HCT116 (cell line): Measurements from ENCODE around the gene MISP3. TPM values are rescaled to one million over a fixed set of nuclear protein-coding genes. Genes with fewer than 3 reads are reported as not detected.

Experiments
- ATAC-seq: fragments of 200-7000 bp; cut with Tn5 transposase; 2 replicates; pipeline ENCODE4 v1.9.1; 2020; ENCODE audit warnings: mild to moderate bottlenecking, moderate library complexity
- BruUV-seq: library from RNA; stranded (reverse); fragments of 400-500 nt; replicated peaks from 2 replicates; lab custom pipeline; 2021; lab: Mats Ljungman, UMichigan
- CTCF ChIA-PET: fragments of 300-600 bp; sonication (Branson Sonifier 250); formaldehyde crosslinking; loops from one replicate; lab custom pipeline; 2021; ENCODE audit warnings: antibody characterized with exemption; lab: Charles Lee
- POLR2A ChIA-PET: fragments of 300-600, 350-600 bp; sonication (Branson Sonifier 250); formaldehyde crosslinking; loops from one replicate; lab custom pipeline; 2021; ENCODE audit warnings: antibody characterized with exemption; lab: Charles Lee
- RAD21 ChIA-PET, 2 experiments: fragments of 300-600 bp; sonication (Branson Sonifier 250); formaldehyde crosslinking; loops; one replicate each; lab custom pipeline; 2023; ENCODE audit warnings: low total read pairs in 2 of 2; ENCODE audit not compliant: uncharacterized antibody in 2 of 2, unreplicated experiment in 2 of 2, low non-redundant PET in 1 of 2; lab: Charles Lee
- DNase-seq: peaks from one replicate; pipeline ENCODE4 v3.0.0-alpha.2; 2010; ENCODE audit warnings: low read depth, low spot score
- H2AFZ ChIP-seq: fragments of 200-600 bp; shearing (Covaris generic), sonication (generic); 2 replicates; pipeline ENCODE4 v1.6.1; 2017; ENCODE audit warnings: low read depth, mixed run types, mixed read lengths, antibody characterized with exemption, low read length; ENCODE audit not compliant: poor library complexity, severe bottlenecking
- H3K27ac ChIP-seq: 2 replicates; pipeline ENCODE4 v1.5.1; 2012; ENCODE audit warnings: low read depth, low read length
- H3K27me3 ChIP-seq: fragments of 200-600 bp; sonication (generic); 2 replicates; pipeline ENCODE4 v1.6.1; 2016; ENCODE audit warnings: mixed run types, low read length, mixed read lengths; ENCODE audit not compliant: insufficient read depth
- H3K36me3 ChIP-seq, 2 experiments: fragments of 200-500 bp in 1 of 2; fragments of 200-600 bp in 1 of 2; sonication (Bioruptor generic) in 1 of 2; sonication (generic) in 1 of 2; 2 replicates each; pipeline versions ENCODE4 v1.5.1 to v1.6.1; 2014 to 2016; ENCODE audit warnings: low read length in 2 of 2, inconsistent platforms in 1 of 2, mixed read lengths in 1 of 2, mixed run types in 1 of 2; ENCODE audit not compliant: insufficient read depth in 2 of 2, control insufficient read depth in 1 of 2
- H3K4me1 ChIP-seq, 2 experiments: fragments of 200-600 bp in 1 of 2; sonication (generic) in 1 of 2; 2 replicates each; pipeline versions ENCODE4 v1.5.1 to v1.6.1; 2012 to 2017; ENCODE audit warnings: low read length in 2 of 2, inconsistent platforms in 1 of 2, mild to moderate bottlenecking in 1 of 2, mixed read lengths in 1 of 2, mixed run types in 1 of 2, moderate library complexity in 1 of 2; ENCODE audit not compliant: insufficient read depth in 2 of 2, control insufficient read depth in 1 of 2
- H3K4me2 ChIP-seq: fragments of 200-600 bp; sonication (generic); 2 replicates; pipeline ENCODE4 v1.6.1; 2017; ENCODE audit warnings: mixed run types, low read length, mixed read lengths
- H3K4me3 ChIP-seq, 2 experiments: fragments of 200-600 bp in 1 of 2; sonication (generic) in 1 of 2; replicated peaks in 1 of 2; 2 replicates each; pipeline ENCODE4 v1.5.1; 2011 to 2016; ENCODE audit warnings: low read length in 2 of 2, control low read depth in 1 of 2, low read depth in 1 of 2, mild to moderate bottlenecking in 1 of 2, mixed read lengths in 1 of 2, mixed run types in 1 of 2
- H3K79me2 ChIP-seq: fragments of 200-600 bp; sonication (generic); 2 replicates; pipeline ENCODE4 v1.6.1; 2017; ENCODE audit warnings: mild to moderate bottlenecking, mixed run types, low read length, moderate library complexity, mixed read lengths; ENCODE audit not compliant: insufficient read depth
- H3K9ac ChIP-seq: fragments of 200-600 bp; sonication (generic); 2 replicates; pipeline ENCODE4 v1.6.1; 2016; ENCODE audit warnings: low read length, mixed read lengths
- H3K9me2 ChIP-seq: fragments of 200-600 bp; sonication (generic), shearing (Covaris generic); 2 replicates; pipeline ENCODE4 v1.6.1; 2017; ENCODE audit warnings: mixed run types, mild to moderate bottlenecking, moderate library complexity; ENCODE audit not compliant: insufficient read depth
- H3K9me3 ChIP-seq, 2 experiments: fragments of 200-500 bp in 1 of 2; fragments of 200-600 bp in 1 of 2; sonication (Bioruptor generic) in 1 of 2; sonication (generic) in 1 of 2; 2 replicates each; pipeline ENCODE4 v1.6.1; 2014 to 2017; ENCODE audit warnings: low read length in 2 of 2, mixed read lengths in 2 of 2, inconsistent platforms in 1 of 2, low read depth in 1 of 2, mild to moderate bottlenecking in 1 of 2, mixed run types in 1 of 2, moderate library complexity in 1 of 2; ENCODE audit not compliant: control insufficient read depth in 1 of 2, insufficient read depth in 1 of 2
- H4K20me1 ChIP-seq: fragments of 200-600 bp; sonication (generic), shearing (Covaris generic); 2 replicates; pipeline ENCODE4 v1.6.1; 2017; ENCODE audit warnings: mixed run types, mild to moderate bottlenecking, moderate library complexity; ENCODE audit not compliant: insufficient read depth
- EZH2phosphoT487 ChIP-seq: fragments of 200-600 bp; IDR thresholded peaks from 2 replicates; pipeline ENCODE4 v1.6.1; 2018; ENCODE audit warnings: antibody characterized with exemption, borderline replicate concordance
- RAD21 ChIP-seq: IDR thresholded peaks from 2 replicates; pipeline ENCODE4 v1.6.1; 2012; ENCODE audit warnings: low read depth, mild to moderate bottlenecking
- SIN3A ChIP-seq: IDR thresholded peaks from 2 replicates; pipeline ENCODE4 v1.6.1; 2012; ENCODE audit warnings: low read depth
- SP1 ChIP-seq: IDR thresholded peaks from 2 replicates; pipeline ENCODE4 v1.6.1; 2012; ENCODE audit warnings: low read depth
- SRF ChIP-seq: IDR thresholded peaks from 2 replicates; pipeline ENCODE4 v1.6.1; 2012; ENCODE audit warnings: low read depth
- YY1 ChIP-seq: IDR thresholded peaks from 2 replicates; pipeline ENCODE4 v1.6.1; 2011; ENCODE audit warnings: low read length, low read depth, moderate library complexity, mild to moderate bottlenecking; ENCODE audit not compliant: insufficient replicate concordance; ENCODE audit errors: extremely low read depth
- ZFX ChIP-seq: fragments of 450-650 bp; IDR thresholded peaks from 2 replicates; pipeline ENCODE4 v1.6.1; 2017
- intact Hi-C: fragments of 100-400 bp; cut with micrococcal nuclease; formaldehyde crosslinking; loops from 2 replicates; pipeline ENCODE4 v1.10.0; 2022
- total RNA-seq: library from RNA; stranded (reverse); gene quantifications from one replicate; pipeline ENCODE4 v1.2.1, GENCODE V29; 2021; ENCODE audit not compliant: unreplicated experiment
- TF ChIP-seq, protein P1 (sequence below): IDR thresholded peaks from 2 replicates; pipeline ENCODE4 v1.6.1; 2012
- TF ChIP-seq, protein P2 (sequence below): IDR thresholded peaks from 2 replicates; pipeline ENCODE4 v1.6.1; 2011; ENCODE audit warnings: mild to moderate bottlenecking, low read length, moderate library complexity; ENCODE audit not compliant: insufficient replicate concordance; ENCODE audit errors: extremely low read depth

MISP3 gene
- total RNA-seq, 1 experiment from 2014 or later: 5.2 TPM

- Histone ChIP-seq H2AFZ (no peak overlapping the region), H3K4me2 (no peak overlapping the region), H3K9ac (no peak overlapping the region), H4K20me1 (no peaks in the 10 kb centered on the region), H3K4me1 (peaks cover 22 to 27% of the 10 kb centered on the region in 2 experiments), H3K4me3 (no peak overlapping the region), H3K9me3 (no peaks in the 10 kb centered on the region), H3K27ac (no peak overlapping the region), H3K9me2 (no peaks in the 10 kb centered on the region), H3K27me3 (no peaks in the 10 kb centered on the region), H3K36me3 (peaks cover 0 to 2% of the 10 kb centered on the region in 2 experiments; a peak in 1 of 4 replicates), H3K79me2 (peaks cover 17% of the 10 kb centered on the region)
- ChIA-PET POLR2A (no interaction called here), CTCF (no interaction called here), RAD21 (no interaction called here)
- no peak for TF ChIP-seq EZH2phosphoT487
- TF ChIP-seq, protein P1, sequence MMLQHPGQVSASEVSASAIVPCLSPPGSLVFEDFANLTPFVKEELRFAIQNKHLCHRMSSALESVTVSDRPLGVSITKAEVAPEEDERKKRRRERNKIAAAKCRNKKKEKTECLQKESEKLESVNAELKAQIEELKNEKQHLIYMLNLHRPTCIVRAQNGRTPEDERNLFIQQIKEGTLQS: no peak
- TF ChIP-seq, protein P2, sequence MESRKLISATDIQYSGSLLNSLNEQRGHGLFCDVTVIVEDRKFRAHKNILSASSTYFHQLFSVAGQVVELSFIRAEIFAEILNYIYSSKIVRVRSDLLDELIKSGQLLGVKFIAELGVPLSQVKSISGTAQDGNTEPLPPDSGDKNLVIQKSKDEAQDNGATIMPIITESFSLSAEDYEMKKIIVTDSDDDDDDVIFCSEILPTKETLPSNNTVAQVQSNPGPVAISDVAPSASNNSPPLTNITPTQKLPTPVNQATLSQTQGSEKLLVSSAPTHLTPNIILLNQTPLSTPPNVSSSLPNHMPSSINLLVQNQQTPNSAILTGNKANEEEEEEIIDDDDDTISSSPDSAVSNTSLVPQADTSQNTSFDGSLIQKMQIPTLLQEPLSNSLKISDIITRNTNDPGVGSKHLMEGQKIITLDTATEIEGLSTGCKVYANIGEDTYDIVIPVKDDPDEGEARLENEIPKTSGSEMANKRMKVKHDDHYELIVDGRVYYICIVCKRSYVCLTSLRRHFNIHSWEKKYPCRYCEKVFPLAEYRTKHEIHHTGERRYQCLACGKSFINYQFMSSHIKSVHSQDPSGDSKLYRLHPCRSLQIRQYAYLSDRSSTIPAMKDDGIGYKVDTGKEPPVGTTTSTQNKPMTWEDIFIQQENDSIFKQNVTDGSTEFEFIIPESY: no peak
- no TSS peak for BruUV-seq
- ATAC-seq (no peak), DNase-seq (no peak)
- intact Hi-C loops: loop anchor here (5.0 kb wide), 1 partner anchor 38 kb away; the partner anchor contains the start of gene MISP3
Measured at GRCh38 chr19:14110650-14111049, 38.1 kb downstream of the MISP3 start.

GRCh38 chr19:14111486-14111885, 38.9 kb downstream of the MISP3 start:
- intact Hi-C loops: loop anchor here (5.0 kb wide), 1 partner anchor 39 kb away; the partner anchor contains the start of gene MISP3
- Histone ChIP-seq H3K27ac (no peak overlapping the region), H3K4me2 (no peak overlapping the region), H3K79me2 (peaks cover 21% of the 10 kb centered on the region), H3K9ac (no peak overlapping the region), H2AFZ (no peak overlapping the region), H4K20me1 (no peaks in the 10 kb centered on the region), H3K4me1 (peaks cover 22 to 33% of the 10 kb centered on the region in 2 experiments), H3K9me3 (no peaks in the 10 kb centered on the region), H3K9me2 (no peaks in the 10 kb centered on the region), H3K27me3 (no peaks in the 10 kb centered on the region), H3K4me3 (no peak overlapping the region), H3K36me3 (no peaks in the 10 kb centered on the region; a peak in 1 of 4 replicates)
- no peak for TF ChIP-seq SIN3A
- TF ChIP-seq YY1: no peak
- no peak for TF ChIP-seq SP1
- no peak for TF ChIP-seq SRF
- TF ChIP-seq ZFX: no peak
- TF ChIP-seq RAD21: no peak
- no peak for TF ChIP-seq EZH2phosphoT487
- ChIA-PET RAD21 (no interaction called here), CTCF (no interaction called here), POLR2A (no interaction called here)
- BruUV-seq: no TSS peak
- DNase-seq: no peak
- ATAC-seq: no peak
